Measurements from ENCODE around the gene IVNS1ABP.
"Not testable (repeated sequence)": the region's sequence is repeated elsewhere in the genome, so short reads cannot be mapped to it uniquely, and the experiment has no call there.

Gene IVNS1ABP

DNA sequence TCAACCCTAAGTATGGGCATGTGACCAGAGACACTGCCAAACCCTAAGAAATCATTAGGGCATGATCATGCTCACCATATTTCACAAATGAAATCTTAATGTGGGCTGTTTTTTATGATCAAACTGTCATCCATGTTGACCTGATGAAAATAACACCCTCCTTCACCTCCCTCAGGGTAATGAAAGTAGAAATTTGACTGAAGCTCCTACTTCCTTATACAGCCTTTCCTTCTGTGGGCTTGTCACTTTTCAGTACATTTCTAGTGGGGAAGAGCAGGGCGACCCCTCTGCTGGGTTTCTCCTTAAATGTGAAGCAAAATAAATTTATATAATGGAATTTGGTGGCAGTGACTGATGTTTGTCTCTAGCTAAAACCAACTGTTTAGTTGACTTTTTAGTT is 25.9 kb downstream of the IVNS1ABP start:
- DNase-seq: no peak

- no peak for DNase-seq
Measured at GRCh38 chr1:185289880-185290279, 27.2 kb downstream of the IVNS1ABP start.

DNA sequence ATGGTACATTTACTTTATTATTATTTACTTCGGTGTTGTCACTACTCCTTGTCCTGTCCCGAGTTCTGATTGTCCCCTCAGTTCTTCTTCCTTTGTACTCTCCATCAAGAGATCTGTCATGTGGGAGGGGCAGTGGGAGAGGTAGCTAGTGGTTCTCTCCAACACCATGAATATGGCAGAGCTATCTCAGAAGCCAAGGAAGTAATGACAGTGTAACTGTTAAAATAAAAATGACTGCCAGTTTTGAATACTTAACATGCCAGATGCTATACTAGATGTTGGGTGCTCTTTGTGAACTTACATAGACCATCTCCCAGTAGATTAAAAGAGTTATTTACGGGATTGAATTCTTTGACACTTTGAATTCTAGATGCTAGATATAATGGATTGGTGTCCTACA is 28.6 kb downstream of the IVNS1ABP start:
- no peak for DNase-seq

- no peak for DNase-seq
Measured at GRCh38 chr1:185287451-185287850, 29.6 kb downstream of the IVNS1ABP start.

- no peak for DNase-seq
Measured at GRCh38 chr1:185284533-185285276, 32.3 kb downstream of the IVNS1ABP start.

DNA sequence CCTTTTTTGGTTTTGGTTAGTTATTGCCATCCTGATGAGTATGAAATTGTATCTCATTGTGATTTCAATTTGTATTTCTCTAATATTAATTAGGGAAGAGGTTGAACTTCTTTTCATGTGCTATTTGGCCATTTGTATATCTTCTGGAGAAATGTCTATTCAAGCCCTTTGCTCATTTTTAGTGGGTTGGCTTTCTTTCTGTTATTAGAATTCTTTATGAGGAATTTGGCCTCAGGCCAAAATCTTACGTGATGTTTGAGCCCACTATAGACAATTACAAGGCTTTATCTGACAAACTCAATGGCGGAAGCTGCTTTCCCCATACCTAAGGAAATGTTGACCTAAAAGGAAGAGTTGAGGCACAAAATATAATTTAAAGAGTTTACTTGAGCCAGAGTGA is 32.9 kb downstream of the IVNS1ABP start:
- no peak for DNase-seq

- no peak for DNase-seq
Measured at GRCh38 chr1:185281245-185281644, 35.8 kb downstream of the IVNS1ABP start.

DNA sequence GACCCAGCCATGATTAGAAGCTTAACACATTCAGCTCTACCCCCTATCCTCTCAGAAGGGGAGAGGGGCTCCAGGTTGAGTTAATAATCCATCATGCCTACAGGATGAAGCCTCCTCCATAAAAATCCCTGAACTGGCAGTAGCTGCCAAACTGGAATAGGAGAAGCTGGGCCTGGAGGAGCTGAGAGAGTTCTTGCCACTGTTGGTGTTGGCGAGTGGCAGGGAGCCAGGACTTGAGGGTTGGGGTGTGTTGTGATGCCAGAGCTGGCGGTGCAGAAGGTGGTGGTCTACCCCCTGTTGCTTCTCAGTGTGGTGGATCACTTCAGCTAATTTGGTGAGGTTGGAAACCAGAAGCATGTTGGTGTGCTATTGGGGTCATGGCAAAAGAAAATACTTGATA is 36.5 kb downstream of the IVNS1ABP start:
- no peak for DNase-seq

GRCh38 chr1:185279571-185279970 is 37.5 kb downstream of the IVNS1ABP start:
- no peak for DNase-seq

DNA sequence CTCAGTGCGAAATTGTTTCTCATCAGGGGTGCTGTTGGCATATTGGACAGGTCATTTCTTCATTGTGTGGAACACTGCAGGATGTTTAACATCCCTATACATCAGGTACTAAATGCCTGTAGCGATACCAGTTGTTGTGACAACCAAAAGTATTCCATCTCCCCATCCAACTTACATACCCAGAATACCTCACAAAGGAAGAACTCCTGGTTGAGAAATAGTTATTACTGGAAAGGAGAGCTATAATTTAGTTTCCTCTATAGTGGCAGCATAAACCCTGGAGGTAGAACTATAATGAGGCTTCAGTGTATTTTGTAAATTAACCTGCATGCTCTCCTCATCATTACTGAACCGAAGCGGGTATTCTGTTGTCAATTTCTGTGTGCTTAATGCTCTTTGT is 45.1 kb downstream of the IVNS1ABP start:
- no peak for DNase-seq

DNA sequence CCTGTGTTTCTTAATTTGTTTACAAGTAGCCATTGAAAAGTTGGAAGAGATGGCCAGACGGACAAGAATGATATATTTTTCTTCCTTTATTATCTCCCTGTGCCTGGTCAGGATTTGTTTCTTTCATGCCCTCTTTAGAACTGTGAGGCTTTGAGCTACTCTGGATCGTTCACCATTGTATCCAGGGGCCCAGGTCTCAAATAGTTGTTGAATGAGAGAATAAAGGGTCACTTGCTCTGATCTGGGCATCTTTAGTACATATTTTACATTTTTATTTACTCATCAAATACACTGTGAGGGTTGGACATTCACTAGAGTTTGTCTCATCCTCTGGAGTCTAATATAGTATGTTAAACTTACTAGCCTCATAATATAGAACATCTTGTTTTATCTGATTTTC is 48.7 kb downstream of the IVNS1ABP start:
- no peak for DNase-seq

DNA sequence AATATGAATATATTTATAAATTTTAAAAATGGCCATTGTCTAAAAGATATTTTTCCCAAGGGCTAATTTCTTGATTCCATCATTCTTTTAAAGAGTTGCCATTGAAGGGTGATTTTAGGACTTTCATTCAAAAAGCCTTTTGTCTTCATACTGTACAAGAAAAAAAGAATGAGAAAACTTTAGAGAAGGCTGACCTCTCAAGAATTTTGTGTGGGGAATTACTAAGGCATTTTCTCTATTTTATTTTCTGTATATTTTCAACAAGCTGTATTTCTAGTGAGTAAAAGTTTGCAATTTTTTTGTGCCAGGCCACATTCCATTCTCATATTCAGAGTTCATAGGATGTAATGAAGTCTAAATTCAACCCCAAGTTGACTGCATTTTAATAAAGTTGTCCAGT is 49.3 kb downstream of the IVNS1ABP start:
- no peak for DNase-seq

- DNase-seq: no peak
Measured at GRCh38 chr1:185267301-185267700, 49.7 kb downstream of the IVNS1ABP start.

DNA sequence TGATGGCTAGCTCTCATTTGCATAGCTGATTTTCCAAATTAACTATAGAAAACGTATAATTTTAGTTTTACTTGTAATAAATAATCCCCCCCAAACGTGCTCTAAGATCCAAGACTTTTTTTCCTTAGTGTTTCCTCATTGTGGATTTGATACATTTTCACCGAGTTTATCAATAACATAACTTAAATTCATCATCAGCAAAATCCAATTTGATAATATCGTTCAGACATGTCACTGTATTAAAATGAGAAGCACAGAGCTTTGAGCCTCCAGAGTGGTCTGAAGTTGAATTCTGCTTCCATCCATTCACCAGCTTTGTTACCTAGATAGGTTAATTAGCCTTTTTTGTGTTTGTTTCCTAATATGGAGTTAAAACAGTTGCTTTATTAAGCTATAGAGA is 51.7 kb downstream of the IVNS1ABP start:
- no peak for DNase-seq

- no peak for DNase-seq
Measured at GRCh38 chr1:185263780-185264179, 53.3 kb downstream of the IVNS1ABP start.

DNA sequence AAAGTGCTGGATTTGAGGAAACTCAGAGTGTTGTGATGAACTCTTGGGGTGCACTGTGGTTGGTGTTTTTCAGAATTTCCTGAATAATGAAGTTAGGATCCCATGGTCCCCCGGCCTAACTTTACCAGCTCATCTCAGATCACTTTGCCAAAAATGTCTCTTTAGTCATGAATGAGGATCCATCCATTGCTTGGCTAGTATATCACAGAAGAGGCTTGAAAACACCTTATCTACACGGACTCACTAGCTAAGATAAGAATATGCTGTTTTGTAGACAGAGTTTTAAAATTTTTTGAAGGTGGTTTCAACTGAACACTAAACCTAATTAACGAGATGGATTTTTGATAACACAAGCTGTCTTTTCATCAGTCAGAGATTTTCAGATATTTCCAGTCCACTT is 53.8 kb downstream of the IVNS1ABP start:
- no peak for DNase-seq

DNA sequence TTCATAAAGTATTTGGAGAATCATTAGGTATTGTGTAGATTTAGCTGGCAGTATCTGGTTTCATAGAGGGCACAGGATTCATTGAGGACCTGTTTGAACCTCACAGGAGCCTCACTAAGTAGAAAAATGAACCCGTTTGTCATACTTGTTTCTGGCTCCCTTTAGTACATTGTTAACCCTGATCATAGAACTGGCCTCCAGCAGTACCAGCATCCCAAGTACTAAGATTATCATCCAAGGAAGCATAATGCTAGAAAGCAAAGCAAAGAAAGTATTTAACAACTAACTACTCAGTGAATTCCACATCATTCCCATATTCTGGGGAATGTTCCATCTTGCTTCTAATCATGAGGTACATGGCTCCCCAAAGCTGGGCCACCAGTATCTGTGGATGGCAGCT is 54.9 kb downstream of the IVNS1ABP start:
- no peak for DNase-seq

DNA sequence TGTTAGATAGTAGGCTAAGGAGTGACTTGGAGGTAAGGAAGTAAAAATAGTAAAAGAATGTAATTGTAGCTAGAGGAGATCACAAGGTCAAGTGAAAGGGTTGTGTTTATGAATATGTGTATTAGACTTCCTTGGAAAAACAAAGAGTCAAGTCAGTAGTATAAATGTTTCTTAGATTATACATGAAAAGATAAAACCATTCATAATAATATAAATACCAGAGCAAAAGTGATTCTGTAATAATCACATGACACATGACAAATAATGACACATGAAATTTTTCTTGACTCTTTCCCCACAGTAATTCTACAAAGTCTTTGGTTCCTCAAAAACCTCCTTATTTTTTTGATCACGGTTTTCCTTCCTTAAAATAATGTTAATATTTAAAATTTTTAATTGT is 56.4 kb downstream of the IVNS1ABP start:
- DNase-seq: no peak

DNA sequence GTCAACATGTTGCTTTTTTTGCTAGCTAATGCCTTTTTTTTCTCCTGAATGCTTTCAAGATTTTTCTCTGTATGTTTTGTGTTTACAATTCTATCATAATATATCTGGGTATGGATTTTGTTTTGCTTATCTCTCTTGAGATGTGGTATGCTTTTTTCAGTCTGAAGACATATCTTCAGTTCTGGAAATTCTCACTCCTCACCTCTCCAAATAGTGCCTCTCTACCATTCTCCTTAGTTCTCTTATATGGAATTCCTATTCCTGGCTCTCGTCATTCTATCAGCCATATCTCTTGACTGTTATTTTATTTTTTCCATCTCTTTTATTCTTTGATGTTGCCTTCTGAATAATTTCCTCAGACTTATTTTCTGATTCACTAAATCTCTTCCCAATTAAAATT is 58.4 kb downstream of the IVNS1ABP start:
- DNase-seq: no peak

DNA sequence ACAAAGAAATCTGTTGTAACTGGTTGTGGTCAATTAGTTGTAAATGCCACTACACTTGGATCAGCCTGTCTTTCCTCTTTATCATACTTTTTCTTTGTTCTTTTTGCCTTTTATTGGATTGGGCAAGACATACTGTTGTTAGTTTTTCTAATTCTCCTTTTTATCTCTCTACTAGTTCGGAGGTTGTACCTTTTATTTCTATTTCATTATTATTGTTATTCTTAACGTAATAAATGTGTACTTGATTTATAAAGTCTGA is 59.2 kb downstream of the IVNS1ABP start:
- no peak for DNase-seq

DNA sequence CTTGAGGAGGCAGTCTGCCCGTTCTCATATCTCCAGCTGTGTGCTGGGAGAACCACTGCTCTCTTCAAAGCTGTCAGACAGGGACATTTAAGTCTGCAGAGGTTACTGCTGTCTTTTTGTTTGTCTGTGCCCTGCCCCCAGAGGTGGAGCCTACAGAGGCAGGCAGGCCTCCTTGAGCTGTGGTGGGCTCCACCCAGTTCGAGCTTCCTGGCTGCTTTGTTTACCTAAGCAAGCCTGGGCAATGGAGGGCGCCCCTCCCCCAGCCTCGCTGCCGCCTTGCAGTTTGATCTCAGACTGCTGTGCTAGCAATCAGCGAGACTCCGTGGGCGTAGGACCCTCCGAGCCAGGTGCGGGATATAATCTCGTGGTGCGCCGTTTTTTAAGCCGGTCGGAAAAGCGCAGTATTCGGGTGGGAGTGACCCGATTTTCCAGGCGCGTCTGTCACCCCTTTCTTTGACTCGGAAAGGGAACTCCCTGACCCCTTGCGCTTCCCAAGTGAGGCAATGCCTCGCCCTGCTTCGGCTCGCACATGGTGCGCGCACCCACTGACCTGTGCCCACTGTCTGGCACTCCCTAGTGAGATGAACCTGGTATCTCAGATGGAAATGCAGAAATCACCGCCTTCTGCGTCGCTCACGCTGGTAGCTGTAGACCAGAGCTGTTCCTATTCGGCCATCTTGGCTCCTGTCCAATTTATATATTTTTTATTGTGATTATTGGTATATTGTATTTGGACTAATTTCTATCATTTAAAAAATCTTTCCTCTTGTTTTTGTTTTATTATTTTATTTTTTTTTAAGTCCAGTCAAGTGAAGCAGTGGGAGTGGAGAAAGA is 59.7 kb downstream of the IVNS1ABP start:
- not testable (repeated sequence) for DNase-seq

DNA sequence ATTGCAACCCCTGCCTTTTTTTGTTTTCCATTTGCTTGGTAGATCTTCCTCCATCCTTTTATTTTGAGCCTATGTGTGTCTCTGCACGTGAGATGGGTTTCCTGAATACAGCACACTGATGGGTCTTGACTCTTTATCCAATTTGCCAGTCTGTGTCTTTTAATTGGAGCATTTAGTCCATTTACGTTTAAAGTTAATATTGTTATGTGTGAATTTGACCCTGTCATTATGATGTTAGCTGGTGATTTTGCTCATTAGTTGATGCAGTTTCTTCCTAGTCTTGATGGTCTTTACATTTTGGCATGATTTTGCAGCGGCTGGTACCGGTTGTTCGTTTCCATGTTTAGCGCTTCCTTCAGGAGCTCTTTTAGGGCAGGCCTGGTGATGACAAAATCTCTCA is 61.4 kb downstream of the IVNS1ABP start:
- DNase-seq: not testable (repeated sequence)

GRCh38 chr1:185252404-185252803 is 64.6 kb downstream of the IVNS1ABP start:
- not testable (repeated sequence) for DNase-seq

GRCh38 chr1:185251928-185252327 is 65.1 kb downstream of the IVNS1ABP start:
- DNase-seq: not testable (repeated sequence)

- DNase-seq: no peak
Measured at GRCh38 chr1:185250063-185250462, 67.0 kb downstream of the IVNS1ABP start.

Data from activated CD8-positive, alpha-beta memory T cell treated with anti-CD3 and anti-CD28 coated beads, Interleukin-2, amount 50 U/mL, for 48 hours (primary cell).